Nephron (organoid): ENCODE data around the gene CAPG.

Experiments used
- H3K27ac Mint-ChIP-seq, 3 experiments: 2 replicates each; pipeline ENCODE4 v1.8.0; 2020; ENCODE audit warnings: mixed read lengths in 3 of 3, mild to moderate bottlenecking in 2 of 3, moderate library complexity in 1 of 3
- H3K27me3 Mint-ChIP-seq: 2 replicates; pipeline ENCODE4 v1.8.0; 2021; ENCODE audit warnings: low read depth, mild to moderate bottlenecking, moderate library complexity, mixed read lengths
- H3K36me3 Mint-ChIP-seq: 2 replicates; pipeline ENCODE4 v1.8.0; 2020; ENCODE audit warnings: low read depth, mixed read lengths
- H3K4me1 Mint-ChIP-seq: 2 replicates; pipeline ENCODE4 v1.8.0; 2020; ENCODE audit warnings: mixed read lengths
- H3K4me3 Mint-ChIP-seq, 3 experiments: 2 replicates each; pipeline ENCODE4 v1.8.0; 2020; ENCODE audit warnings: mild to moderate bottlenecking in 3 of 3, mixed read lengths in 3 of 3, moderate library complexity in 2 of 3
- H3K9me3 Mint-ChIP-seq: 2 replicates; pipeline ENCODE4 v1.8.0; 2020; ENCODE audit warnings: mixed read lengths
- TF ChIP-seq, protein P1 (sequence below), 3 experiments: fragments of 200-600 bp; sonication (generic); IDR thresholded peaks; one replicate each; pipeline ENCODE4 v1.5.0; 2021; ENCODE audit warnings: antibody characterized with exemption in 3 of 3; ENCODE audit not compliant: unreplicated experiment in 3 of 3

CAPG gene

DNA sequence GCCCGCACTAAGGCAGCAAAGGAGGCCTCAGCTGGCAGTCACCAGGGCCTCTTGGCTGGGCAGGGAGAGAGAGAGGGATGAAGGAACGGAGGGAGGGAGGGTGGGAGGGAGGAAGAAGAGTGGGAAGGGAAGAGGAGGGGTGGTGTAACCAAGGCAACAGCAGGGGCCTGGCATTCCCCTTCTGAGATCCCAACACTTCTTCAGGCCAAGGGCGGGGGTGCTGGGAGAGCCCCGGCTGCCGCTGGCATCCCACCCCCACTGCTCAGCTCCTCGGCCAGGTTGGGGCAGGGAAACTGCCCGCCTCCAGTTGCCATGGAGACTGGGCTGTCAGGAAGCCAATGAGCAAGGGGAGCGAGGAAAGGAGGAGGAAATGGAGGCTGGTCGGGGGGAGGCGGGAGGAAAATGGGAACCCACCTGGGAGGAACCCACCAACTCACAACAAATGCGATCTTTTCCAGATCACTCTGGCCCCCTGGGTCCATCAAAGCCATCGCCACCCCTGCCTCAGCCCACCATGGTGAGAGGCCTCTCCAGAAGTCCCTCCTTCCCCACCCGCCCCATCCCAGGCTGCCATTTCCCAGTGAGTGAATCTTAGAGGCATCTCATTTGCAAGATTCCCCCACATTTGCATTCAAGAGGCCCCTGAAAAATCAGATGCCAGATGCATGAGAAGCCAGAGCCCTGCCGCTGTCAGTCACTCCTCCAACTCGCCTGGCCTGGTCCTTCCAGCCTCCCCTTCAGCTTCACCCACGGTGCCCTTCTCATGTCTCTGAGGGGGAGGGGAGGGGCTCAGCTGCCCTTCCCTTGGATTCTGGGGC is 20.8 kb upstream of the CAPG start:
- H3K4me3 Mint-ChIP-seq = peak overlapping the region in 1 of 3 experiments; percentile 17
- H3K27me3 Mint-ChIP-seq = peaks cover 4% of the 10 kb centered on the region
- peaks cover 25% of the 10 kb centered on the region for H3K4me1 Mint-ChIP-seq
- peak overlapping the region; percentile 61 to 80 (median 75) for H3K27ac Mint-ChIP-seq
- H3K36me3 Mint-ChIP-seq = no peaks in the 10 kb centered on the region
- TF ChIP-seq, protein P1, sequence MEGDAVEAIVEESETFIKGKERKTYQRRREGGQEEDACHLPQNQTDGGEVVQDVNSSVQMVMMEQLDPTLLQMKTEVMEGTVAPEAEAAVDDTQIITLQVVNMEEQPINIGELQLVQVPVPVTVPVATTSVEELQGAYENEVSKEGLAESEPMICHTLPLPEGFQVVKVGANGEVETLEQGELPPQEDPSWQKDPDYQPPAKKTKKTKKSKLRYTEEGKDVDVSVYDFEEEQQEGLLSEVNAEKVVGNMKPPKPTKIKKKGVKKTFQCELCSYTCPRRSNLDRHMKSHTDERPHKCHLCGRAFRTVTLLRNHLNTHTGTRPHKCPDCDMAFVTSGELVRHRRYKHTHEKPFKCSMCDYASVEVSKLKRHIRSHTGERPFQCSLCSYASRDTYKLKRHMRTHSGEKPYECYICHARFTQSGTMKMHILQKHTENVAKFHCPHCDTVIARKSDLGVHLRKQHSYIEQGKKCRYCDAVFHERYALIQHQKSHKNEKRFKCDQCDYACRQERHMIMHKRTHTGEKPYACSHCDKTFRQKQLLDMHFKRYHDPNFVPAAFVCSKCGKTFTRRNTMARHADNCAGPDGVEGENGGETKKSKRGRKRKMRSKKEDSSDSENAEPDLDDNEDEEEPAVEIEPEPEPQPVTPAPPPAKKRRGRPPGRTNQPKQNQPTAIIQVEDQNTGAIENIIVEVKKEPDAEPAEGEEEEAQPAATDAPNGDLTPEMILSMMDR (IDR thresholded peaks at IDR 0.05; ENCODE audit: unreplicated experiment in 3 of 3) = no peak
- H3K9me3 Mint-ChIP-seq = no peaks in the 10 kb centered on the region

DNA sequence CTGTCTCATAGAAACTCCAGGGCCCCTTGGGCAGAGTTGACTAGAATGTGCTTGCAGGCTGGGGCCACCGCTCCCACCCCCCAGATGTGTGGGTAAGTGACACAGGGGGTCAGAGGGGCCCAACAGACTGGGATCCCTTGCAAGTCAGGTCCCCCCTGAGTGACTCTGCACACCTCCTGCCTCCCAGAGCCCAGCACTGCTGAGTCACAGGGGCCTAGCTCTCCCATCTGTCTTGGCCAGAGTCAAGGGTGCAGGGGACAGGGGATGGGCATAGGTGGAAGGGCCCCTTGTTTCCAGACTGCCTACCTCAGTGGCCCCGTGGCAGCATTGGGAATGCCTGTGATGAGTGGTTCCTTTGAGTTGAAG is 19.7 kb upstream of the CAPG start:
- Mint-ChIP-seq H3K36me3 (no peaks in the 10 kb centered on the region), H3K27ac (peak overlapping the region in 2 of 3 experiments; percentile 61 to 63), H3K4me1 (peaks cover 18% of the 10 kb centered on the region), H3K9me3 (no peaks in the 10 kb centered on the region), H3K27me3 (peaks cover 4% of the 10 kb centered on the region), H3K4me3 (no peak overlapping the region)
- TF ChIP-seq, protein P1 (IDR thresholded peaks at IDR 0.05; ENCODE audit: unreplicated experiment in 3 of 3) = no peak

DNA sequence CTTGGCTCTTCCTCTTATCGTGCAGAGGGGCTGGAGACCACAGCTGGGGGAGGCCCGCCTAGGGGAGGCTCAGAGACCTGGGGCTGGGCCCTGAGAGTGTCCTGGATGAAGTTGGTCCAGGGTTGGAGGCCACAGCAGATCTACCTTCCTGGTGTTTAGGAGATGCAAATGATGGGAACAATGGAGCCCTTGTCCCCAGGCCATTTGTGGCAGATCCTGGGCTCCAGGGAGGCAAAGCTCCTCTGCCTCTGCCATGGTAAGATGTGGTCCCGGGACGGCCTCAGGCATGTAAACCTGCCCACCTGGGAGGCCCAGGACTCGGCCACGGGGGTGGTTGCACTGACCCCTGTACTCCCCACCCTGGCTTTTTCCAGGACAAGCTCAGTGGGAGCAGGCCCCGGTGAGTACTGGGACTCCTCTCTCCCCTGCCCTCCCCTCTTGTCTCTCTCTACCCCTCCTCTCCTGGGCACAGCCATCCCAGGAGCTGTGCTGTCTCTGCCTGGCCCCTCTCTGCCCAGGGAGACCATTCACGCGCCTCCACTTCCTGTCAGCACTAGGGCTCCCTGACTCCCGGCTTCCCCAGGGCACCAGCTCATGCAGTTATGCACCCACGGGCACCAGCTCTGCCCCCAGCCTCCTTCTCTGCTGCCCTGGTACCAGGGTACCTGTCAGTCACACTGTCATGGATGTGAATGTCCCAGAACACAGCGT is 19.2 kb upstream of the CAPG start:
- Mint-ChIP-seq H3K9me3 (no peaks in the 10 kb centered on the region), H3K4me1 (peaks cover 18% of the 10 kb centered on the region)

DNA sequence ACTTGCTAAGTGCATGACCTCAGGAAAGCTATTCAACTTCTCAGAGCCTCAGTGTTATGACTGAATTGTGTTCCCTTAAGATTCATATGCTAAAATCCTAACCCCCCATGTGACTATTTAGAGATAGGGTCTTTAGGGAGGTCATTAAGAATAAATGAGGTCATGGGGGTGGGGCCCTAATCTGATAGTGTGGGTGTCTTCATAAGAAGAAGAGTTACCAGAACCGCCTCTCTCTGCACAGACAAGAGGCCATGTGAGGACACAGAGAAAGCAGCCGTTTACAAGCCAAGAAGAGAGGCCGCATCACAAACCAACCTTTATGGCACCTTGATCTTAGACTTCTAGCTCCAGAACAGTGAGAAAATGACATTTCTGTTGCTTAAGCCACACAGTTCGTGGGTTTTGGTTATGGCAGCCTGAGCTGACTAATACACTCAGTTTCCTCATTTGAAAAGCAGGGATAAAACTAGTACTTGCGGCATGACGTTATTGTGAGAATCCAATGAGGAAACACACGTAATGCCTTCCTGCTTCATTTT is 18.2 kb upstream of the CAPG start:
- Mint-ChIP-seq H3K27ac (peak overlapping the region in 1 of 3 experiments; percentile 59), H3K9me3 (no peaks in the 10 kb centered on the region), H3K4me3 (no peak overlapping the region), H3K4me1 (peaks cover 19% of the 10 kb centered on the region), H3K27me3 (peaks cover under 1% of the 10 kb centered on the region), H3K36me3 (no peaks in the 10 kb centered on the region)
- TF ChIP-seq, protein P1 (IDR thresholded peaks at IDR 0.05; ENCODE audit: unreplicated experiment in 3 of 3) = no peak

More for the DNA sequence above, 19.2 kb upstream of the CAPG start:
- peaks cover 4% of the 10 kb centered on the region for H3K27me3 Mint-ChIP-seq
- TF ChIP-seq, protein P1 (IDR thresholded peaks at IDR 0.05; ENCODE audit: unreplicated experiment in 3 of 3) = no peak
- H3K27ac Mint-ChIP-seq = peak overlapping the region in 2 of 3 experiments; percentile 47 to 61
- H3K36me3 Mint-ChIP-seq = no peaks in the 10 kb centered on the region
- no peak overlapping the region for H3K4me3 Mint-ChIP-seq

DNA sequence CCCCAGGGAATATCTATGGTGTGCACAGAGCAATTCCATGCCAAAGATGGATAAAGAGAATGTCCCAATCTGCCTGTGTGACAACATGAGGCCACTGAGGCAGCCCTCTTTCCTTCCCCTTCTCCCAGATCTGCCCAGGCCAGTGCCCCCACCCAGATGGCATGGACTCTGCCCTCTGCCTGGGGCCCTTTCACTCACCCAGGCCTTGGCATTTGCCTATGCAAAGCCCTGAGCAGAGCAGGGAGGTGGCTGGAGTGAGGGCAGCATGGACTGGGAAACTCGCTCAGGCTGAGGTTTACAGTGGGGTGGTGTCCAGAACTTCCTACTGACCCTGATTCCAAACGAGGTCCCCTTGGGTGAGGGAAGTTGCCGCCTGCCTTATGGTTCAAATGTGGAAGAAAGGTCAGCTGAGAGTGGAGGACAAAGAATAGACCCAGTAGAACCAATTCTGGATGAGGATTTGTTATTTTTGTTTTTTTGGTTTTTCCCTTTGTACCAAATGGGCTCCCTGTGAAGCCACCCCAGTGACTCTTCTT is 17.2 kb upstream of the CAPG start:
- TF ChIP-seq, protein P1 (IDR thresholded peaks at IDR 0.05; ENCODE audit: unreplicated experiment in 3 of 3) = no peak
- Mint-ChIP-seq H3K9me3 (no peaks in the 10 kb centered on the region), H3K4me3 (no peak overlapping the region)

More for the DNA sequence above, 17.2 kb upstream of the CAPG start:
- no peaks in the 10 kb centered on the region for H3K27me3 Mint-ChIP-seq
- H3K36me3 Mint-ChIP-seq = no peaks in the 10 kb centered on the region
- no peak overlapping the region for H3K27ac Mint-ChIP-seq
- peaks cover 19% of the 10 kb centered on the region for H3K4me1 Mint-ChIP-seq
